Gastroesophageal sphincter (tissue), 3 donors: Measurements from ENCODE around the gene RBM4B.

ENCODE experiments used
- CTCF ChIP-seq, 4 experiments: fragments of 200-600 bp in 2 of 4; fragments of 450-650 bp in 2 of 4; sonication (generic) in 1 of 4; IDR thresholded peaks; one replicate each; pipeline ENCODE4 v1.5.1; 2017 to 2019; ENCODE audit warnings: antibody characterized with exemption in 4 of 4, mild to moderate bottlenecking in 2 of 4, moderate library complexity in 2 of 4
- POLR2A ChIP-seq, 2 donors: fragments of 450-650 bp; IDR thresholded peaks; one replicate each; pipeline ENCODE4 v1.6.1; 2017; ENCODE audit warnings: antibody characterized with exemption in 2 of 2, mild to moderate bottlenecking in 2 of 2, moderate library complexity in 1 of 2
- POLR2AphosphoS5 ChIP-seq: sonication (generic); formaldehyde crosslinking; IDR thresholded peaks from one replicate; pipeline ENCODE4 v1.6.1; 2017; ENCODE audit warnings: antibody characterized with exemption

GRCh38 chr11:66632952-66633351, 44.7 kb downstream of the RBM4B start:
- TF ChIP-seq POLR2AphosphoS5 = no peak
- TF ChIP-seq POLR2A (IDR thresholded peaks at IDR 0.05) = no peak
- TF ChIP-seq CTCF (IDR thresholded peaks at IDR 0.05) = no peak
